BE2C (cell line): ENCODE results near the gene SLC25A10.
"Not testable (repeated sequence)": the region's sequence is repeated elsewhere in the genome, so short reads cannot be mapped to it uniquely, and the experiment has no call there.

Source experiments
- DNase-seq: peaks from one replicate; pipeline ENCODE4 v3.0.0-alpha.2; 2020
- H3K27me3 ChIP-seq: fragments of 250-450 bp; sonication (Bioruptor Pico); 2 replicates; pipeline ENCODE4 v1.5.1; 2020; ENCODE audit warnings: mild to moderate bottlenecking
- H3K36me3 ChIP-seq: fragments of 250-450 bp; sonication (Bioruptor Pico); 2 replicates; pipeline ENCODE4 v1.5.1; 2020; ENCODE audit warnings: mild to moderate bottlenecking
- H3K4me1 ChIP-seq: fragments of 250-450 bp; sonication (Bioruptor Pico); 2 replicates; pipeline ENCODE4 v1.5.1; 2020
- H3K4me3 ChIP-seq: 2 replicates; pipeline ENCODE4 v1.5.1; 2011; ENCODE audit warnings: low read depth, low read length
- H3K9me3 ChIP-seq: fragments of 250-450 bp; sonication (Bioruptor Pico); 2 replicates; pipeline ENCODE4 v1.5.1; 2020
- TF ChIP-seq, protein P1 (sequence below): IDR thresholded peaks from 2 replicates; pipeline ENCODE4 v1.5.1; 2012; ENCODE audit warnings: mild to moderate bottlenecking, low read depth, low read length

The SLC25A10 gene

DNA sequence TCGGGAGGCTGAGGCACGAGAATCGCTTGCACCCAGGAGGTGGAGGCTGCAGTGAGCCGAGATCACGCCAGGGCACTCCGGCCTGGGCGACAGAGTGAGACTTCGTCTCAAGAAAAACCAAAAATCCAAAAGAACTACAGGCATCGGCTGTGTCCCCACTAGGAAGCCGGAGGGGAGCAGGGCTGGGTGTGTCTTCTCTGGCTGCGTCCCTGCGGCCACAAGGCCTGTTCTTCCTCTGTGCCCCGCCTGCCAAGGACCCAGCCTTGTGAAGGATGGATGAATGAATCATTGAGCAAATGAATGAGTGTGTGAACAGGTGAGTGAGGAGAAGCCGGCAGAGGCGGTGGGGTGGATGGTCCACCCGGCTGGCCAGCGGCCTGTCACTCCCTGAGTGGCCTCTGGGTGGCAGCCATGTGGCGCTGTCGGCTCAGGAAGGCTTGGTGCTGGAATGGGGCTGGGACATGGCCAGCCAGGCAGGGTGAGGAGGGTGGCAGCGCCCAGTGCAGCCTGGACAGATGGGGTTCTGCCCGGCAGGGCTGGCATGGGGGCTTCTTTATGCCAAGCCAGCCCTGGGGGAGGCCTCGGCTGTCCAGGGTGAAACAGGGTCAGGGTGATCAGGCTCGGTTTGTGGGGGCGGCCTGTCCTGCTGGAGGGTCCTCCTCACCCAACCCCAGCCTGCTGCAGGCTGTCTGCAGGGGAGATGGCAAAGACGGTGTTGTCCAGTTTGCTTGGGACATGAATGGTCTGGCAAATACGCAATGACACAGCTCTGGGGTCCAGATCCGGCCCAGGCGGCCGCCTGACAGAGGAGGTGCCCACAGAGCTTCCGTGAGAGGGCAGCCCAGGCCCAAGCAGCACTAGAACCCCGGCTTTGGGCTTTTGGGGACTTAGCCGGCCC lies 21.7 kb downstream of the SLC25A10 start:
- Histone ChIP-seq H3K4me1 (no peaks in the 10 kb centered on the region), H3K9me3 (no peaks in the 10 kb centered on the region), H3K27me3 (peaks cover 9% of the 10 kb centered on the region), H3K36me3 (no peaks in the 10 kb centered on the region), H3K4me3 (no peak overlapping the region)
- TF ChIP-seq, protein P1, sequence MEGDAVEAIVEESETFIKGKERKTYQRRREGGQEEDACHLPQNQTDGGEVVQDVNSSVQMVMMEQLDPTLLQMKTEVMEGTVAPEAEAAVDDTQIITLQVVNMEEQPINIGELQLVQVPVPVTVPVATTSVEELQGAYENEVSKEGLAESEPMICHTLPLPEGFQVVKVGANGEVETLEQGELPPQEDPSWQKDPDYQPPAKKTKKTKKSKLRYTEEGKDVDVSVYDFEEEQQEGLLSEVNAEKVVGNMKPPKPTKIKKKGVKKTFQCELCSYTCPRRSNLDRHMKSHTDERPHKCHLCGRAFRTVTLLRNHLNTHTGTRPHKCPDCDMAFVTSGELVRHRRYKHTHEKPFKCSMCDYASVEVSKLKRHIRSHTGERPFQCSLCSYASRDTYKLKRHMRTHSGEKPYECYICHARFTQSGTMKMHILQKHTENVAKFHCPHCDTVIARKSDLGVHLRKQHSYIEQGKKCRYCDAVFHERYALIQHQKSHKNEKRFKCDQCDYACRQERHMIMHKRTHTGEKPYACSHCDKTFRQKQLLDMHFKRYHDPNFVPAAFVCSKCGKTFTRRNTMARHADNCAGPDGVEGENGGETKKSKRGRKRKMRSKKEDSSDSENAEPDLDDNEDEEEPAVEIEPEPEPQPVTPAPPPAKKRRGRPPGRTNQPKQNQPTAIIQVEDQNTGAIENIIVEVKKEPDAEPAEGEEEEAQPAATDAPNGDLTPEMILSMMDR, result peak; percentile 93
- peak; percentile 86 for DNase-seq

DNA sequence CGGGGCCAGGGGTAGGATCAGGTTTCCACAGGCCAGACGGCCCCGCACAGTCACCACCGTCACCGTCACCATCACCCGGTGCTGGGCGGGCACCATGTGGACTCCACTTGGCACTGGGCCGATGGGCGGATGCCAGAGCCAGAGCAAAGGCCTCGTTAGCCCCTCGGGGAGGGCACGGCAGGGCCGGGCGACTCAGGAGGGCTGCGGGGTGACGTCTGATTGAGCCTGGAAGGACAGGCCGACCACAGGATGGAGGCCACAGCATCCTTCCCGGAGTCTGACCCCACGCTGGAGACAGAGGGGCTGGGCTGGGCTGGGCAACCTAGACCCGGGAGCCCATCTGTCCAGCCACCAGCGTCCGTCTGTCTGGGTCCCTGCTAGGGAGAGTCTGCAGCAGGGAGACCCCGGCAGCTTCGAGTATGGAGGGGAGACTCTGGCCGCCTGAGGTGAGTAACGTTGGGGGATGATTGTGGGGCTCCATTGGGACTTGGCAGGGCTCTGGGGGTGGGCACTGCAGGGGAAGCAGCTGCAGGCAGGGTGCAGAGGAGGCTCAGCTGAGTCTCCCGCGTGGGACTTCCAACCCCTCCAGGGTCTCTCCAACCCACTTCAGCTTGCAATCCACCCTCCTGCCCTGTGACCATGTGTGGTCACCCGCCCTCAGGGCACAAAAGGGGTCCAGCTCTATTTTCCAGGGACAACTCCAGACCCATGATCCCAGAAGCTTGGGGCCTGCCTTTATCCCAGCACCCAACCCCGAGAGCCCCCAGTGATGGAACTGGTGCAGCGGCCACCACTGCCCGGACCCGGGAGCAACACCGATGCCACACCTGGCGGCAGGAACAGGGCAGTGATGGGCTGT lies 22.6 kb downstream of the SLC25A10 start:
- DNase-seq, result no peak
- TF ChIP-seq, protein P1, result no peak
- peaks cover 9% of the 10 kb centered on the region for H3K27me3 ChIP-seq
- no peaks in the 10 kb centered on the region for H3K36me3 ChIP-seq
- no peak overlapping the region for H3K4me3 ChIP-seq
- H3K9me3 ChIP-seq, result no peaks in the 10 kb centered on the region
- no peaks in the 10 kb centered on the region for H3K4me1 ChIP-seq

DNA sequence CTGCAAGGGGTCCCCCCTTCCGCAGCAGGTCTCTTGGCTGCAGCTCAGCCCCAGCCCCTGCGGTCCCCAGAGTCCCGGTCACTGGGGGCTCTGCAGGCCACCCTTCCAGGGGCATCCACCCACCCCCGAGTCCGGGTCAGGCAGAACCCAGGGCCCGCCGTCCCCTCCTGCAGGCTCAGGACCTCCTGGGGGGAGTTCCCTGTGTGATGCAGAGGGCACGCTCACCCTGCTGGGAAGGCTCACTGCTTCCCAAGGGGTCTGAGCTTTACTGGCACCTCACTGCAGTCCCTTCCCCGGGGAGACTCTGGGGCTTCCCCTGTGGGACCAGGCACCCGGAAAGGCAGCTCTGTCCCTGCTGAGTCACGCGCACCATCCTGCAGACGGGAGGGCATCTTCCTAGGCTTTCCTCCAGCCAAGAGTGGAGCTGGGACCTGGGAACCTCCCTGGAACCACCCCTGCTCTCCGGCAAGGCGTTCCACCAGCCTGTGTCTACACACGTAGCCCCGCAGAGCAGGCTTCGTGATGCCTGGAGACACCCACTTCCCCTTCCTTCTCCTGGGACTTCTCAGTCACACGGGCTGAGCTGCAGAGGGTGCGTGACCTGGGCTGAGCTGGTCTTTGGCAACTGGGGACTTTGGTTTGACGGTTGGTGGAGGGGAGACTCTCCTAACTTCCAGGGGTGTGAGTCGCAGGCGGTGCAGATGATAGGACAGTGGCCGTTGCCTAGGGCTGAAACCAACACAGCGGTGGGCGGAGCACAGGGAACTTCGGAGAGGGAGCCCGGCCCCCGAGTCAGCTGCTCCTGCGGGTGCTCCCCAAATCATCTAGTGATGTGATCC lies 23.4 kb downstream of the SLC25A10 start:
- TF ChIP-seq, protein P1, result no peak
- Histone ChIP-seq H3K4me3 (no peak overlapping the region; the same call in 1 of the 2 replicates), H3K36me3 (no peaks in the 10 kb centered on the region), H3K9me3 (no peaks in the 10 kb centered on the region), H3K4me1 (no peaks in the 10 kb centered on the region), H3K27me3 (peaks cover 9% of the 10 kb centered on the region)
- DNase-seq, result no peak

DNA sequence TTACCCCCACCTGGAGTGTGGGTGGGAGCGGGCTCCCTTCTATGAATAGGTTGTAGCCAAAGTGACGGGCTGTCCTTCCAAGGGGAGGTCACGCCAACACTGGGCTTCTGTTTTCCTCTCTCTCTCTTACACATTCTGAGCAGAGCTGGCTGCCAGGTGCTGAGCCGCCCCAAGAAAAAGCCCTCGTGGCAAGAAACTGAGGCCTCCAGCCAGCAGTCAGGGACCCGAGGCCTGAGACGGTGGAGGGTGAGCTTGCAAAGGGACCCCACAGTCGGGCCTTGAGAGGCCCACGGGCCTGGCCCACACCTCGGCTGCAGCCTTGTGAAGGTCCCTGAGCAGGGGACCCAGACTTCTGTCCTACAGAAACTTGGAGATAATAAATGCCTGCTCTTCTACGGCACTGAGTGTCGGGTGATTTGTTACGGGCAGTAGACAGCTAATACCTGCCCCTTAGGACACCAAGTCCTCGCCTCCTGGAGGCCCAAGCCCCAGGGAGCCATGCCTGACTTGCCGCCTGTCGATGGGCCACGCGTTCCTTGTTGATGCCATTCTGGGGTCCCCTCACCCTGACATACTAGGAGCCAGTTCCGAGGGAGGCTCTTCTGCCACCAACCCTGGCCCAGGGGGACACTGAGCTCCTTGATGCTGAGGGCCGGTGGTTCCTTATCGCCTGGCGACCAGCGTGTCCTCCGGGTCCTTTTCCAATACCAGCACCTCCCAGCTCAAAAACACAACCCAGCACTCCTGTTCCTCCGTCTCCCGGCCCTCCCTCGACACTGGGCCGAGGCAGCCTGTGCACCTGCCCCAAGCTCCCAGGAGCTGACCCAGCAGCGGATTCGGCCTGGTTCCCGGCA lies 26.1 kb downstream of the SLC25A10 start:
- Histone ChIP-seq H3K4me3 (no peak overlapping the region), H3K27me3 (peaks cover 5% of the 10 kb centered on the region), H3K36me3 (no peaks in the 10 kb centered on the region), H3K4me1 (no peaks in the 10 kb centered on the region), H3K9me3 (no peaks in the 10 kb centered on the region)
- DNase-seq, result no peak
- TF ChIP-seq, protein P1, result no peak

DNA sequence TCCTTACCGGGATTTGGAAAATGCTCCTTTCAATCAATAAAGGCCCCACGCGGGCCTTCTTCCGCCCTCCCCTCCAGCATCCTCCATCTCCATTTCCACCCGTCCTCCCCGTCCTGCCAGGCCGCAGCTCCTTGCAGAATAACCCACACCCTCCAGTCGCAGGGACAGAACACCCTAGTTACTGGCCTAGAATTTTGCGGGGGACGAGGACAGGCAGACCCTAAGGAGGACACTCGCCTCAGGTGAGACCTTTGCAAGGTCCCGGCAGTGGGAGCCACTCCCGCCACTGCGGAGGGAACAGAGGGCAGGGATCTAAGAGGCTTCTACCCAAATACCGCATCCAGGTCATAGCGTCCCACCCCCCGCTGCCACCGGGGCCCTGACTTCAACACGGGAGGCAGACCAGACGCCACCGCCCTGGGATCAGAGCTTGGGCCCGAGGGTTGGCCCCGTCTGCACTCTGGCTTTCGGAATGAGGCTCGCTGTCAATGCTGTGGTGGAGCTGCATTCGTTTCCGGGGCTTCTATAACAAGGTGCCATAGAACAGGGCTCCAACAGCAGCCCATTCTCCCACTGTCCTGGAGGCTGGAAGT lies 26.8 kb downstream of the SLC25A10 start:
- Histone ChIP-seq H3K27me3 (no peaks in the 10 kb centered on the region), H3K4me1 (no peaks in the 10 kb centered on the region)

DNA sequence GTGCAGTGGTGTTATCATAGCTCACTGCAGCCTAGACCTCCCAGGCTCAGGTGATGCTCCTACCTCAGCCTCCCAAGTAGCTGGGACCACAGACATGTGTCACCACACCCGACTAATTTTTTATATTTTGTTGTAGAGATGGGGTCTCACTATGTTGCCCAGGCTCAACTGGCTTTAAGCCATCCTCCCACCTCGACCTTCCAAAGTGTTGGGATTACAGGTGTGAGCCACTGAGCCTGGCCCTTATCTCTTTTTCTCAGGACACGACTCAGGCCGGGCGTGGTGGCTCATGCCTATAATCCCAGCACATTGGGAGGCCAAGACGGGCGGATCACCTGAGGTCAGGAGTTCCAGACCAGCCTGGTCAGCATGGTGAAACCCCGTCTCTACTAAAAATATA lies 27.5 kb downstream of the SLC25A10 start:
- not testable (repeated sequence) for DNase-seq, H3K4me1 ChIP-seq, H3K4me3 ChIP-seq, H3K27me3 ChIP-seq, H3K36me3 ChIP-seq, H3K9me3 ChIP-seq

More for the DNA sequence above, 26.8 kb downstream of the SLC25A10 start:
- no peaks in the 10 kb centered on the region for H3K36me3 ChIP-seq
- DNase-seq, result no peak
- no peaks in the 10 kb centered on the region for H3K9me3 ChIP-seq
- no peak overlapping the region for H3K4me3 ChIP-seq
- TF ChIP-seq, protein P1, result no peak
